Hematopoietic multipotent progenitor cell treated with erythropoietin and hydrocortisone succinate and interleukin-3 and kit ligand, for 6 days (in vitro differentiated cells): ENCODE results near the gene GAS2L2.

Source experiments
- DNase-seq: peaks from one replicate; pipeline ENCODE4 v3.0.0-alpha.2; 2015

The GAS2L2 gene

GRCh38 chr17:35752945-35753764, at the start of gene GAS2L2:
Gene GAS2L2, minus strand, starts transcription at chr17:35753239. Its CDS starts 389 bp downstream, at chr17:35752850.
- DNase-seq, result no peak

GRCh38 chr17:35801583-35802224, 48.7 kb upstream of the GAS2L2 start:
- DNase-seq, result peak; percentile 87

GRCh38 chr17:35799942-35800341, 46.9 kb upstream of the GAS2L2 start:
- DNase-seq, result no peak

GRCh38 chr17:35797918-35798317, 44.9 kb upstream of the GAS2L2 start:
- DNase-seq, result no peak

- DNase-seq, result no peak
These were observed 44.3 kb upstream of the GAS2L2 start for GRCh38 chr17:35797370-35797769.

- no peak for DNase-seq
These were observed 43.9 kb upstream of the GAS2L2 start for GRCh38 chr17:35796942-35797341.

GRCh38 chr17:35795871-35796265, 42.8 kb upstream of the GAS2L2 start:
- no peak for DNase-seq

- DNase-seq, result peak; percentile 68
These were observed 42.2 kb upstream of the GAS2L2 start, which contains the start of gene MMP28 for GRCh38 chr17:35795007-35795870. Gene MMP28, minus strand, starts transcription at chr17:35795641. Its CDS starts 264 bp downstream, at chr17:35795377.

- no peak for DNase-seq
These were observed 40.2 kb upstream of the GAS2L2 start for GRCh38 chr17:35793257-35793656.

GRCh38 chr17:35791681-35792350, 38.8 kb upstream of the GAS2L2 start:
- no peak for DNase-seq

GRCh38 chr17:35790841-35791240, 37.8 kb upstream of the GAS2L2 start:
- no peak for DNase-seq

GRCh38 chr17:35788477-35789368, 35.7 kb upstream of the GAS2L2 start:
- no peak for DNase-seq

GRCh38 chr17:35786941-35787432, 33.9 kb upstream of the GAS2L2 start:
- DNase-seq, result no peak

- no peak for DNase-seq
These were observed 31.9 kb upstream of the GAS2L2 start for GRCh38 chr17:35784895-35785294.

GRCh38 chr17:35780950-35781349, 27.9 kb upstream of the GAS2L2 start:
- no peak for DNase-seq

GRCh38 chr17:35778641-35779196, 25.7 kb upstream of the GAS2L2 start:
- no peak for DNase-seq

GRCh38 chr17:35775583-35775982, 22.5 kb upstream of the GAS2L2 start:
- no peak for DNase-seq

- DNase-seq, result no peak
These were observed 22.0 kb upstream of the GAS2L2 start for GRCh38 chr17:35775039-35775438.

GRCh38 chr17:35774499-35774898, 21.5 kb upstream of the GAS2L2 start:
- no peak for DNase-seq

GRCh38 chr17:35773679-35774425, 20.8 kb upstream of the GAS2L2 start:
- DNase-seq, result no peak
